Measurements from ENCODE around the gene TBC1D1. TPM values are rescaled to one million over a fixed set of nuclear protein-coding genes. Genes with fewer than 3 reads are reported as not detected.

Gene TBC1D1
- 78.9 to 89.2 TPM (median 83.9 TPM) in 3 replicates for total RNA-seq

GRCh38 chr4:37890801-37891259 is at the start of gene TBC1D1:
Gene TBC1D1, plus strand, starts transcription at chr4:37891084. Its CDS starts 11,012 bp downstream, at chr4:37902096.
- no peak within 1 kb of the TSS for H3K27ac Mint-ChIP-seq
- DNase-seq (ENCODE audit: low spot score in 2 of 2, unreplicated experiment in 2 of 2), result peak in 1 of 2 experiments; percentile 47
- no peaks in the 10 kb centered on the region for H3K36me3 Mint-ChIP-seq
- H3K27me3 Mint-ChIP-seq (ENCODE audit: low read depth), result peaks cover 79% of the 10 kb centered on the region
- peaks cover 10% of the 10 kb centered on the region for H3K4me1 Mint-ChIP-seq
- no peaks in the 10 kb centered on the region for H3K9me3 Mint-ChIP-seq
- peak within 1 kb of the TSS; percentile 73 for H3K4me3 Mint-ChIP-seq
- TF ChIP-seq CTCF (IDR thresholded peaks at IDR 0.05; ENCODE audit: unreplicated experiment), result no peak

- Mint-ChIP-seq H3K27ac (no peak overlapping the region), H3K36me3 (peaks cover 52% of the 10 kb centered on the region), H3K4me3 (no peak overlapping the region), H3K9me3 (peaks cover 3% of the 10 kb centered on the region), H3K4me1 (no peaks in the 10 kb centered on the region), H3K27me3 (ENCODE audit: low read depth) (no peaks in the 10 kb centered on the region)
- no peak for TF ChIP-seq CTCF (IDR thresholded peaks at IDR 0.05; ENCODE audit: unreplicated experiment)
- DNase-seq (ENCODE audit: low spot score in 2 of 2, unreplicated experiment in 2 of 2), result no peak
These were observed 46.7 kb upstream of the TBC1D1 start for GRCh38 chr4:37844204-37844603.

- Mint-ChIP-seq H3K27me3 (ENCODE audit: low read depth) (no peaks in the 10 kb centered on the region), H3K4me1 (no peaks in the 10 kb centered on the region), H3K4me3 (no peak overlapping the region), H3K9me3 (peaks cover 3% of the 10 kb centered on the region), H3K27ac (no peak overlapping the region), H3K36me3 (peaks cover 48% of the 10 kb centered on the region)
- DNase-seq (ENCODE audit: low spot score in 2 of 2, unreplicated experiment in 2 of 2), result no peak
- TF ChIP-seq CTCF (IDR thresholded peaks at IDR 0.05; ENCODE audit: unreplicated experiment), result no peak
These were observed 45.7 kb upstream of the TBC1D1 start for GRCh38 chr4:37845201-37845600.

GRCh38 chr4:37847311-37847884 is 43.5 kb upstream of the TBC1D1 start:
- H3K4me1 Mint-ChIP-seq, result no peaks in the 10 kb centered on the region
- peaks cover 3% of the 10 kb centered on the region for H3K9me3 Mint-ChIP-seq
- H3K36me3 Mint-ChIP-seq, result peaks cover 46% of the 10 kb centered on the region
- no peak for TF ChIP-seq CTCF (IDR thresholded peaks at IDR 0.05; ENCODE audit: unreplicated experiment)
- no peak for DNase-seq (ENCODE audit: low spot score in 2 of 2, unreplicated experiment in 2 of 2)
- H3K27me3 Mint-ChIP-seq (ENCODE audit: low read depth), result no peaks in the 10 kb centered on the region
- no peak overlapping the region for H3K4me3 Mint-ChIP-seq
- H3K27ac Mint-ChIP-seq, result no peak overlapping the region

- no peaks in the 10 kb centered on the region for H3K4me1 Mint-ChIP-seq
- no peak overlapping the region for H3K27ac Mint-ChIP-seq
- H3K27me3 Mint-ChIP-seq (ENCODE audit: low read depth), result no peaks in the 10 kb centered on the region
- no peak for TF ChIP-seq CTCF (IDR thresholded peaks at IDR 0.05; ENCODE audit: unreplicated experiment)
- no peaks in the 10 kb centered on the region for H3K9me3 Mint-ChIP-seq
- peaks cover 31% of the 10 kb centered on the region for H3K36me3 Mint-ChIP-seq
- DNase-seq (ENCODE audit: low spot score in 2 of 2, unreplicated experiment in 2 of 2), result no peak
- H3K4me3 Mint-ChIP-seq, result no peak overlapping the region
These were observed 38.5 kb upstream of the TBC1D1 start for GRCh38 chr4:37852376-37852775.

Data from mesothelial cell of epicardium (in vitro differentiated cells).